IPS-18a (cell line): ENCODE results near the gene GNAI1.
A peak's percentile ranks its signal among the peaks of the same experiment; 100 is the strongest.
"Not testable (repeated sequence)": the region's sequence is repeated elsewhere in the genome, so short reads cannot be mapped to it uniquely, and the experiment has no call there.

Experiments used
- H3K27ac ChIP-seq: one replicate; pipeline ENCODE4 v1.5.1; 2013; ENCODE audit warnings: low read length
- H3K27me3 ChIP-seq: one replicate; pipeline ENCODE4 v1.6.1; 2013; ENCODE audit warnings: mild to moderate bottlenecking, low read length; ENCODE audit not compliant: control insufficient read depth, insufficient read depth
- H3K36me3 ChIP-seq: one replicate; pipeline ENCODE4 v1.6.1; 2013; ENCODE audit warnings: low read depth, low read length; ENCODE audit not compliant: control insufficient read depth
- H3K4me1 ChIP-seq: one replicate; pipeline ENCODE4 v1.6.1; 2013; ENCODE audit warnings: low read depth, low read length; ENCODE audit not compliant: control insufficient read depth
- H3K4me3 ChIP-seq: one replicate; pipeline ENCODE4 v1.5.1; 2013; ENCODE audit warnings: low read length
- H3K9ac ChIP-seq: one replicate; pipeline ENCODE4 v1.6.1; 2013; ENCODE audit warnings: mild to moderate bottlenecking, low read length, moderate library complexity
- H3K9me3 ChIP-seq: one replicate; pipeline ENCODE4 v1.6.1; 2013; ENCODE audit warnings: low read depth, low read length; ENCODE audit not compliant: control insufficient read depth

The GNAI1 gene

DNA sequence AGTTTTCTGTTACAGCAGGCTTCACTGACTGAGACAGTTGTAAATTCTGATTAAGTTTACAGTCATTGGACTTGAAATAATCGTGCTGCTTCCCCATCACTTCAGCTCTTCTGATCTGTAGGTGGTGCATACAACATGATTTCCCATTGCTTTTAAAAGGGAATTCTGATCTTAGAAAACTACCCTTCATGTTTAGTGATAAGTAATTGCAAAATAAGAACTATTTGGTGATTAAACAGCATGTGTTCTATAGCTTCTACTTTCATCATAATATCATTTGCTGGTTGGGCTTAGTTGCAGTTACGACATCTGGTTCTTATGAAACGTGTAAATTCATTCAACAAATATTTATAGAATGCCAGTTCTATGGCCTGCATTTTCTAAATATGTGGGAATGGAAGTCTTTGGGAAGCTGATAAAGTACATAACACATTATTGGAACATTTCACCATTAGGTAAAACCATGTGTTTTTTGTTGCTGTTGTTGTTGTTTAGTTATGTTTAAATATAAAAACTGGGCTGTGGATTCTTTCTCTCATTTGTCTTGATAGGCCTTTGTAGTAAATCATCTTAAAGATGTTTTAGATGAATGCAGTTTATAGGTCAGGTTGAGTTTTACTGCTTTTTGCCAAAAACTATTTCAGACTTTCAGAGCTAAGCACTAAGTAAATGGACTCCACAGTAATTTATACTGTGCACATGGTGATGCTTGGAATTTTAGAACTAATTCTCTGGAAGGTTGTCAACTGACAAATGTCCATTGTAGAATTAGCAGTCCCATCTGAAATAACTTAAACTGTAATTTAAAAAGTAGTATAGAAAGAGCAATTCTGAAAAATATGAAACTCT, 13.1 kb downstream of the GNAI1 start:
- Histone ChIP-seq H3K9ac (no peak overlapping the region), H3K4me3 (no peak overlapping the region), H3K27me3 (no peaks in the 10 kb centered on the region), H3K4me1 (peaks cover 35% of the 10 kb centered on the region), H3K27ac (no peak overlapping the region), H3K36me3 (no peaks in the 10 kb centered on the region), H3K9me3 (no peaks in the 10 kb centered on the region)

DNA sequence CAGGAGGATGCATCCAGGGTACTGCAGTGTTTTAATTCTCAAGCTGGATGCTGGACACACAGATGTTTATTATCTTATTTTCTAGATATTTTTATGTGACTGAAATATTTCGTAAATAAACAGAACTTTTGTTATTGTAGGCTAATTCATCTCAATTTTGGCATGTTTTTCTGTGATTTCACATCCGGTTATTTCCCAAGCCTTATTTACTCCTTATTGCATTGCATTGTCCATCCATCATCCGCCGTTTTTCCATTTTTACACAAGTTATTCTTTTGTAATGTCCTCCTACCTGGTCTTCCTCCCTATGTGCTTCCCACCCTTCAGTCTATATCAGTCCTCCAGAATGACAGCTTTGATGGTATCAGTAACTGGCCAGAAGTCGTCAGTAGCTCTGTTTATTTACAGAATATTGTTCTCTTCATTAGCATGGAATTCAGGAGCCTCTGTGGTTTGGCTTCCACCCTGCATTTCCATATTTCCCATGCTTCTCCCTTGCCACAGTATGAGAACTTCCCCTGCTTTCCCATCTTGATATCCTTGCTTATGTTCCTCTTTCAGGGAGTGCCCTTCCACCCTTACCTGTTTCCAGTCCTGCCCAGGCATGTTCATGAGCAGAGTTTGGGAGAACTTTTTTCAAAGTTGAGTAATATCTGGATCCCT, 16.1 kb downstream of the GNAI1 start:
- Histone ChIP-seq H3K36me3 (no peaks in the 10 kb centered on the region), H3K27ac (no peak overlapping the region), H3K4me1 (peaks cover 40% of the 10 kb centered on the region), H3K9ac (no peak overlapping the region), H3K9me3 (no peaks in the 10 kb centered on the region), H3K27me3 (no peaks in the 10 kb centered on the region), H3K4me3 (no peak overlapping the region)

DNA sequence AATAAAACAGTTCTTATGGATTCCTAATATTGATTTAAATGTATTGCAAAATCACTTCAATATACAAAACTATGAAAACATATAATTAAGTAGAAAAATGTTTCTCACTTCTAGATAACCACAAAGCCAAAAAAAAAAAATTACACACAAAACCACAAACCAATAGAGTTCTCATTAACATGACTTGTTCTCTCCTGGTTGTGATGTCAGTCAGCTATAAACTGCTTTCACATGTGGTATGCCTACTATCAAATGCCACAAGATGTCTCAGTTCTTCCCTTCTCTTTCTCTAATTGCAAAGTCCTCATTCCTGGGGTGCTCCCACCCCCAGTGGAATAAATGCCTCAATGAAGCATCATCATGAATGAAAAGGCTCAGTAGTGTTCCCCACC, 16.6 kb downstream of the GNAI1 start:
- H3K4me3 ChIP-seq, result no peak overlapping the region
- H3K9ac ChIP-seq, result no peak overlapping the region
- no peaks in the 10 kb centered on the region for H3K27me3 ChIP-seq
- H3K4me1 ChIP-seq, result peaks cover 36% of the 10 kb centered on the region
- H3K27ac ChIP-seq, result no peak overlapping the region
- H3K9me3 ChIP-seq, result no peaks in the 10 kb centered on the region
- no peaks in the 10 kb centered on the region for H3K36me3 ChIP-seq

DNA sequence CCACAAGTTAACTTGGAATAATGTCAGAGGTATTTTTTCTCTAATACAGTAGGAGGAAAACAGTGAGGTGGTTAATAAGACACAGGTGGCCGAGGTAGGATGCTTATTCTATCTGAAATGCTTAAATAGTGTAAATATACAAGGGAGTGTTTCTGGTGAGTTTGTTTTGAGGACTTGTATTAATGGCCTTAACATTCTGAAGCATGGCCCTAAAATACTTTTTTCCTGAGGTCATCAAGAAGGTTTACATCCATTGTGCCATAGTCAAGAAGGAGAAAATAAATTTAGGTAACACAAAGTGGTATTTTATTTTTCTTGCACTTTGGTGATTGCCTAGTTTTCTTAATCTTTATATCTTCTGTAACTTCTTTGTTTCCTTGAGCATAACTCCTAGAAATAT, 18.8 kb downstream of the GNAI1 start:
- H3K9me3 ChIP-seq, result no peaks in the 10 kb centered on the region
- no peaks in the 10 kb centered on the region for H3K36me3 ChIP-seq
- H3K4me1 ChIP-seq, result peaks cover 33% of the 10 kb centered on the region

DNA sequence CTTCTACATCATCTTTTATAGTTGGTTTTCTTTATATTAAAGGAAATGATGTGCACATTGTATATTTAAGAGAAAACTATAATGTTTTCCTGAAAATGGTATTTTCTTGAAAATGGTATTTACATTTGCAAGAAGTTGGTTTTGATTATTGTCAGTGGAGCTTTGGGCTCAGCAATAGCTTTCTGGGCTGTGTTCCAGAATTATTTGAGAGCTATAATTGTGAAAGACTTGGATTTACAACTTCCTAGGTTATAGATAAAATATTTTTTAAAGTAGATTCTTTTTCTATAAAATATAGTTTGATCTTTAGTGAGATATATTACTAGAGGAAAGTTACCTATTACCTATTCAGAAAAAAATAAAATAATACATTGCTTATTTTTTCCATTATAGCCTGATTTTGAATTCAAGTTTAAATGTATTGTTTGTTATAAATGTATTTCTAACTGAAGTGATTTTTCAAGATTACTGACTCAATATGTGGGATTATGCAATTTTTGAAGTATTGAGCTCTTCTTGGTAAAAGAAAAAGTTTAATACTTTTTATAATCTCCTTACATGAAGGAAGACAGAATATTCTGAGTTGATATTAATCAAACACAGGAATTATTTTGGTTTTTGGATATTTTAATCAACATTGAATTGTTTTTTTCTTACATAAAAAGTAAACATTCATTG, 20.2 kb downstream of the GNAI1 start:
- H3K9ac ChIP-seq, result no peak overlapping the region
- no peaks in the 10 kb centered on the region for H3K9me3 ChIP-seq
- no peaks in the 10 kb centered on the region for H3K27me3 ChIP-seq
- no peaks in the 10 kb centered on the region for H3K36me3 ChIP-seq
- H3K4me1 ChIP-seq, result peaks cover 27% of the 10 kb centered on the region
- no peak overlapping the region for H3K4me3 ChIP-seq
- H3K27ac ChIP-seq, result peak overlapping the region; percentile 24

More for the DNA sequence above, 18.8 kb downstream of the GNAI1 start:
- Histone ChIP-seq H3K27ac (no peak overlapping the region), H3K27me3 (no peaks in the 10 kb centered on the region), H3K4me3 (no peak overlapping the region), H3K9ac (no peak overlapping the region)

DNA sequence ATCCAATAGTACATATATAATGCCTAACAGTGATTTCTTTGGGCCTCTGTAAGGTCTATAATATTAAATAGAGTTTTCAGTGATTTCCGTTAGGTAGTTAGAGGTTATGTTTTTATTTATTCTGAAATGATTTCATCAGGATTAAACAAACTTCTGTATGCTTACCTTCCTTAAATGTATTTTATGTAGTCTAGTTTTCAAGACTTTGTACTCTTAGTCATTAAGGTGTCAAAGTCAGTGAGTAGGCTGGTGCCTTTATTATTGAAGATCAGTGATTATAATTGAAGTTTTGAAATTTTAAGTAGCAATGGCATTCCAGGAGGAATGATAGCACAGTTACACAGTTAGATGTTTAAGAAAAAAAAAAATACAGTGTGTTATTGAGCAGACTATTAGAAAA, 20.7 kb downstream of the GNAI1 start:
- H3K4me3 ChIP-seq, result no peak overlapping the region
- H3K9ac ChIP-seq, result no peak overlapping the region
- H3K27ac ChIP-seq, result no peak overlapping the region
- no peaks in the 10 kb centered on the region for H3K36me3 ChIP-seq
- H3K27me3 ChIP-seq, result no peaks in the 10 kb centered on the region
- H3K4me1 ChIP-seq, result peaks cover 22% of the 10 kb centered on the region
- H3K9me3 ChIP-seq, result no peaks in the 10 kb centered on the region

DNA sequence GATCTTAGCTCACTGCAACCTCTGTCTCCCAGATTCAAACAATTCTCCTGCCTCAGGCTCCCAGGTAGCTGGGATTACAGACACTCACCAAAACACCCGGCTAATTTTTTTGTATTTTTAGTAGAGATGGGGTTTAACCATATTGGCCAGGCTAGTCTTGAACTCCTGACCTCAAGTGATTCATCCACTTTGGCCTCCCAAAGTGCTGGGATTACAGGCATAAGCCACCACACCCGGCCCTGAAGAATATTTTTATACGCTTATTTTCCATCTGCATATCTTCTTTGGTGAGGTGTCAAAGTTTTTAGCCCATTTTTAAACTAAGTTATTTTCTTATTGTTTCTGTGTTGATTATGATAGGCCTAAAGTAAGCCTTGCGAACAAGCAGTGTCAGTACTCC, 23.1 kb downstream of the GNAI1 start:
- not testable (repeated sequence) for H3K27ac ChIP-seq, H3K36me3 ChIP-seq, H3K4me3 ChIP-seq, H3K4me1 ChIP-seq, H3K27me3 ChIP-seq, H3K9me3 ChIP-seq, H3K9ac ChIP-seq

DNA sequence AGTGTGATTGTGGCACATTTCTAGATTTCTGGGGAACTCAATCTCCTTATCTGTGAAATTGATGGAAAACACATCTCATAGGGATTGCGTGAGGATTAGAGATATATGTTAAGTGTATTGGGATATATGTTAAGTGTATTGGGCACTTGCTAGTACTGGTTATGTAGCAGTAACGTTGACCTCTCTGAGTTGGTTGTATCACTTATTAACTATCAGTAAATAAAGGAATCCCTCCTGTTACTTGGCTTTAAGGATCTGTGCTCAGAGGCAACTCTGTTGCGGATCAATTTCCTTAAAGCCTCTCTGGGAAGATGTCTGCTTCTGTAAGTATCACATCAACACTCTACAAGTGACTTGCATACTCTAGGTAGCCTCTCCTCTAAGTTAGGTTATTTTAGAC, 25.2 kb downstream of the GNAI1 start:
- H3K27ac ChIP-seq, result no peak overlapping the region
- H3K9me3 ChIP-seq, result no peaks in the 10 kb centered on the region
- peaks cover 3% of the 10 kb centered on the region for H3K4me1 ChIP-seq
- H3K27me3 ChIP-seq, result no peaks in the 10 kb centered on the region
- H3K36me3 ChIP-seq, result no peaks in the 10 kb centered on the region
- H3K4me3 ChIP-seq, result no peak overlapping the region
- H3K9ac ChIP-seq, result no peak overlapping the region

DNA sequence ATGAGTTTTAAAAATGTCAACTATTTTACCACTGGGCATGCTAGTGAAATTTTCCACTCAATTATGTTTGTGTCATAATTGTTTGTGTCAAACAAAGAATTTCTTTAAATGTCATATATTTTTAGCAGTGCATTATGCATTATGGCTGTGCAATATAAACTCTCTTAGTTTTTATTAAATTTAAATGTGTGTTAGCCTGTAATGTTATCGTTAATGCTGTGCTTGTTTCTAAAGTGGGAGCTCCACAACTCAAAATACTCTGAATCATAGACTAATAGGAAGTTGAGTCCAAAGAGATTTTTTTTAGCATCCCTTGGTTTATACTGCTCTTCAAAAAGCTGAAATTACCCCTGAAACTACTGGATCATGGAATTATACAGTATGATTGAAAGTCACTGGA, 26.8 kb downstream of the GNAI1 start:
- Histone ChIP-seq H3K36me3 (no peaks in the 10 kb centered on the region), H3K9ac (no peak overlapping the region), H3K27me3 (no peaks in the 10 kb centered on the region), H3K4me3 (no peak overlapping the region), H3K9me3 (no peaks in the 10 kb centered on the region), H3K27ac (no peak overlapping the region), H3K4me1 (peaks cover 17% of the 10 kb centered on the region)

DNA sequence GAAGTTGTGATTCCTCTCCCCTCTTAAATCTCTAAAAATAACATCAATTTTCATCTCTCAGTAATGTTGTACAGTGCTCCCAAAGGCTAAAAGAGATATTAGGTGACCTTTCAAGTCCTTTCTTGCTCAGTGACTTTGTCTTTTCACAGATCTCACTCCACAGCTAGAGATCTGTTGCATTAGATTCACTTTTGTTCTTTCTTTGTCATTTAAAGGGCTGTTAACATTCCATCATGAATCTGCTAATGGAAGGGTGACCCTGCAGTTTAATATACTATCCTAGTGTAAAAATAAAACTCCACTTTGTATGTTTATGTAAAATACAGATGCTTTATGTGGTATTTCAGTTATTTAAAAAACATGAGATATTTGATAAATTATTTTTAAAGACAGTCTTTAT, 30.5 kb downstream of the GNAI1 start:
- Histone ChIP-seq H3K27me3 (no peaks in the 10 kb centered on the region), H3K36me3 (no peaks in the 10 kb centered on the region), H3K4me1 (peaks cover 17% of the 10 kb centered on the region), H3K9ac (no peak overlapping the region), H3K9me3 (no peaks in the 10 kb centered on the region), H3K4me3 (peak overlapping the region; percentile 22), H3K27ac (peak overlapping the region; percentile 60)

DNA sequence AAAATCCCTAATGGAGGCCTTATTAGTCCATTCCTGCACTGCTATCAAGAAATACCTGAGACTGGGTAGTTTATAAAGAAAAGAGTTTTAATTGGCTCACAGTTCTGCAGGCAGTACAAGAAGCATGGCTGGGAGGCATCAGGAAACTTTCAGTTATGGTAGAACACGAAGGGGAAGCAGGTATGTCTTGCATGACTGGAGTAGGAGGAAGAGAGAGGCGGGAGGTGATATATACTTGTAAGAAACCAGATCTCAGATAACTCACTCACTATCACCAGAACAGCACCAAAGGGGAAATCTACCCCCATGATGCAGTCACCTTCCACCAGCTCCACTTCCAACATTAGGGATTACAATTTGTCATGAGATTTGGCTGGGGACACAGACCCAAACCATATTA, 35.8 kb downstream of the GNAI1 start:
- Histone ChIP-seq H3K4me3 (no peak overlapping the region), H3K27ac (no peak overlapping the region), H3K9me3 (no peaks in the 10 kb centered on the region), H3K4me1 (peaks cover 31% of the 10 kb centered on the region), H3K9ac (no peak overlapping the region), H3K36me3 (no peaks in the 10 kb centered on the region), H3K27me3 (no peaks in the 10 kb centered on the region)
